B cell (primary cell): ENCODE results near the gene RAP2C. TPM values are rescaled to one million over a fixed set of nuclear protein-coding genes. Genes with fewer than 3 reads are reported as not detected.

ENCODE experiments used
- ATAC-seq: fragments of 200-7000 bp; cut with Tn5 transposase; one replicate; pipeline ENCODE4 v1.10.0; 2021; ENCODE audit warnings: low read depth, mild to moderate bottlenecking, moderate number of reproducible peaks, moderate library complexity
- CTCF ChIA-PET: fragments of 350-600 bp; sonication (Branson Sonifier 250); formaldehyde crosslinking; loops from one replicate; lab custom pipeline; 2021; ENCODE audit warnings: antibody characterized with exemption, inconsistent platforms; lab: Charles Lee
- POLR2A ChIA-PET: fragments of 350-600 bp; sonication (Branson Sonifier 250); formaldehyde crosslinking; loops from one replicate; lab custom pipeline; 2021; ENCODE audit warnings: antibody characterized with exemption; lab: Charles Lee
- DNase-seq: peaks from one replicate; pipeline ENCODE4 v3.0.0; 2013
- H2AFZ ChIP-seq: 2 replicates; pipeline ENCODE4 v1.6.1; 2012; ENCODE audit warnings: mild to moderate bottlenecking, low read depth, low read length; ENCODE audit not compliant: insufficient read depth, poor library complexity, severe bottlenecking
- H3K27ac ChIP-seq, 2 donors: 1 replicate in 1 of 2; 2 replicates in 1 of 2; pipeline ENCODE4 v1.5.1; 2012 to 2013; ENCODE audit warnings: low read length in 2 of 2, mild to moderate bottlenecking in 2 of 2, moderate library complexity in 1 of 2
- H3K27me3 ChIP-seq, 4 experiments: fragments of 200-600 bp in 1 of 4; sonication (generic) in 1 of 4; replicated peaks in 1 of 4; 1 replicate in 2 of 4; 2 replicates in 2 of 4; pipeline versions ENCODE4 v1.6.1 to v1.7.0; 2013 to 2016; ENCODE audit warnings: low read length in 3 of 4, mild to moderate bottlenecking in 2 of 4, mixed read lengths in 1 of 4, moderate library complexity in 1 of 4; ENCODE audit not compliant: insufficient read depth in 4 of 4, control insufficient read depth in 3 of 4; ENCODE audit errors: control extremely low read depth in 1 of 4
- H3K36me3 ChIP-seq, 2 experiments: replicated peaks in 1 of 2; 1 replicate in 1 of 2; 2 replicates in 1 of 2; pipeline versions ENCODE4 v1.6.1 to v1.7.1; 2013; ENCODE audit warnings: low read length in 1 of 2; ENCODE audit not compliant: insufficient read depth in 2 of 2, control insufficient read depth in 1 of 2; ENCODE audit errors: control extremely low read depth in 1 of 2, extremely low read depth in 1 of 2
- H3K4me1 ChIP-seq, 2 donors: fragments of 200-600 bp in 1 of 2; sonication (generic) in 1 of 2; 1 replicate in 1 of 2; 2 replicates in 1 of 2; pipeline versions ENCODE4 v1.5.1 to v1.6.1; 2013 to 2017; ENCODE audit warnings: low read length in 2 of 2; ENCODE audit not compliant: control insufficient read depth in 2 of 2, insufficient read depth in 2 of 2
- H3K4me2 ChIP-seq: replicated peaks from 2 replicates; pipeline ENCODE3; 2012; ENCODE audit warnings: mild to moderate bottlenecking, low read depth, low read length; ENCODE audit not compliant: poor library complexity, severe bottlenecking
- H3K4me3 ChIP-seq, 5 experiments: fragments of 200-600 bp in 1 of 5; sonication (generic) in 1 of 5; 1 replicate in 3 of 5; 2 replicates in 2 of 5; pipeline versions ENCODE4 v1.5.1 to v1.7.0; 2011 to 2016; ENCODE audit warnings: low read length in 4 of 5, mild to moderate bottlenecking in 4 of 5, low read depth in 2 of 5, control low read depth in 1 of 5, moderate library complexity in 1 of 5; ENCODE audit not compliant: insufficient read depth in 1 of 5; ENCODE audit errors: control extremely low read depth in 1 of 5, extremely low read depth in 1 of 5
- H3K79me2 ChIP-seq: fragments of 200-600 bp; sonication (generic); one replicate; pipeline ENCODE4 v1.6.0; 2016; ENCODE audit warnings: low read length; ENCODE audit not compliant: control insufficient read depth, insufficient read depth
- H3K9ac ChIP-seq: fragments of 200-600 bp; sonication (generic); 2 replicates; pipeline ENCODE4 v1.6.1; 2017; ENCODE audit warnings: mild to moderate bottlenecking, low read length, moderate library complexity
- H3K9me3 ChIP-seq, 3 donors: one replicate each; pipeline versions ENCODE4 v1.6.1 to v1.7.1; 2013; ENCODE audit warnings: low read length in 2 of 3; ENCODE audit not compliant: control insufficient read depth in 2 of 3, insufficient read depth in 1 of 3; ENCODE audit errors: control extremely low read depth in 1 of 3
- H4K20me1 ChIP-seq: 2 replicates; pipeline ENCODE4 v1.6.0; 2012; ENCODE audit warnings: mild to moderate bottlenecking, low read length; ENCODE audit not compliant: insufficient read depth, control insufficient read depth, poor library complexity, severe bottlenecking
- H3K27ac Mint-ChIP-seq: one replicate; pipeline ENCODE4 v1.8.0; 2021; ENCODE audit warnings: mixed read lengths
- H3K27me3 Mint-ChIP-seq: one replicate; pipeline ENCODE4 v1.8.0; 2021; ENCODE audit warnings: mixed read lengths
- H3K4me1 Mint-ChIP-seq: one replicate; pipeline ENCODE4 v1.8.0; 2021; ENCODE audit warnings: mixed read lengths
- H3K4me3 Mint-ChIP-seq: one replicate; pipeline ENCODE4 v1.8.0; 2021; ENCODE audit warnings: mixed read lengths
- H3K9me3 Mint-ChIP-seq: one replicate; pipeline ENCODE4 v1.8.0; 2022; ENCODE audit warnings: mixed read lengths; ENCODE audit not compliant: insufficient read depth
- EZH2 ChIP-seq: IDR thresholded peaks from 2 replicates; pipeline ENCODE4 v1.6.1; 2012; ENCODE audit warnings: borderline replicate concordance, low read depth, mild to moderate bottlenecking, moderate library complexity, low read length; ENCODE audit not compliant: insufficient read depth, poor library complexity, severe bottlenecking
- WGBS: methylation state at CpG from one replicate; pipeline ENCODE4 v1.1.5; 2013; ENCODE audit warnings: missing lambda C conversion rate; ENCODE audit not compliant: insufficient coverage; 5-methylcytosine and 5-hydroxymethylcytosine counted together
- intact Hi-C: fragments of 100-400 bp; cut with micrococcal nuclease; formaldehyde crosslinking; loops from one replicate; pipeline ENCODE4 v1.10.0; 2022
- polyA plus RNA-seq: library from polyadenylated mRNA; depleted of rRNA; stranded (reverse); fragments of >200 nt; gene quantifications from 2 replicates; pipeline ENCODE4 v1.2.3, GENCODE V29; 2012
- total RNA-seq, 2 donors: library from RNA; stranded (reverse); fragments of 120-200 nt in 1 of 2; gene quantifications; 1 replicate in 1 of 2; 2 replicates in 1 of 2; pipeline versions ENCODE4 v1.2.3 to v1.2.4, GENCODE V29; 2013 to 2022
- TF ChIP-seq, protein P1 (sequence below): fragments of 200-600 bp; IDR thresholded peaks from one replicate; pipeline ENCODE4 v1.8.0; 2022; ENCODE audit warnings: antibody characterized with exemption, mild to moderate bottlenecking

The RAP2C gene
- total and polyA plus RNA-seq, 2 donors (not counting 1 experiment from before 2014, with no cell fraction given): 23.2 to 46.0 TPM

DNA sequence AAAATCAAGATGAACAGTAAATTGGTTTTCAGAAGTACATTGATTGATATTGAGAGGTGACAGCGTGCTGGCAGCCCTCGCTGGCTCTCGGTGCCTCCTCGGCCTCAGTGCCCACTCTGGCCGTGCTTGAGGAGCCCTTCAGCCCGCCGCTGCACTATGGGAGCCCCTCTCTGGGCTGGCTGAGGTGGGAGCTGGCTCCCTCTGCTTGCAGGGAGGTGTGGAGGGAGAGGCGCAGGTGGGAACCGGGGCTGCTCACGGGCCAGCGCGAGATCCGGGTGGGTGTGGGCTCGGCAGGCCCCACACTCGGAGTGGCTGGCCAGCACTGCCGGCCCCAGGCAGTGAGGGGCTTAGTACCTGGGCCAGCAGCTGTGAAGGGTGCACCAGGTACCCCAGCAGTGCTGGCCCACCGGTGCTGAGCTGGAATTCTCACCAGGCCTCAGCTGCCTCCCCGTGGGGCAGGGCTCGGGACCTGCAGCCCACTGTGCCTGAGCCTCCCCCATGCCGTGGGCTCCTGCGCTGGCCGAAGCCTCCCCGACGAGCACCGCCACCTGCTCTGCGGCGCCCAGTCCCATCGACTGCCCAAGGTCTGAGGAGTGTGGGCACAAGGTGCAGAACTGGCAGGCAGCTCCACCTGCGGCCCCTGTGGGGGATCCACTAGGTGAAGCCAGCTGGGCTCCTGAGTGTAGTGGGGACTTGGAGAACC lies 25.2 kb downstream of the RAP2C start:
- CTCF ChIA-PET: no interaction called here
- ATAC-seq: no peak

DNA sequence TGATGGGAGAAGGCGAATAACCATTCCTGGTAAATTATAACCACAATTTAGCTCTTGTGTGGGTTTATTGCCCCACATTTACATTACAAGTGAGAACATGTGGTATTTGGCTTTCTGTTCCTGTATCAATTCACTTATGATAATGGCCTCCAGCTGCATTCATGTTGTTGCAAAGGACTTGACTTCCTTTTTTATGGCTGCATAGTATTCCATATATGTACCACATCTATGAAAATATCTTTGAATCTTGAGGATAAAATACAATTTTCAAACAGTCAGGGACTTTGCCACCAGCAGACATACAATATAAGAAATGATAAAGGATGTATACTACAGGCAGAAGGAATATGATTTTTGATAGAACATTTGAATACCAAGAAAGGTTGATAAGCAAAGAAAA lies 27.3 kb downstream of the RAP2C start:
- POLR2A ChIA-PET: no interaction called here
- peaks cover 0 to 8% (median 2%) of the 10 kb centered on the region in 3 donors for H3K9me3 ChIP-seq
- H4K20me1 ChIP-seq: no peaks in the 10 kb centered on the region
- H3K27ac Mint-ChIP-seq: no peak overlapping the region
- DNase-seq (no peak), ATAC-seq (no peak)
- no peaks in the 10 kb centered on the region for H3K79me2 ChIP-seq
- no peak overlapping the region for H3K4me3 ChIP-seq
- CTCF ChIA-PET: no interaction called here
- no peaks in the 10 kb centered on the region for H3K27me3 ChIP-seq
- TF ChIP-seq, protein P1, sequence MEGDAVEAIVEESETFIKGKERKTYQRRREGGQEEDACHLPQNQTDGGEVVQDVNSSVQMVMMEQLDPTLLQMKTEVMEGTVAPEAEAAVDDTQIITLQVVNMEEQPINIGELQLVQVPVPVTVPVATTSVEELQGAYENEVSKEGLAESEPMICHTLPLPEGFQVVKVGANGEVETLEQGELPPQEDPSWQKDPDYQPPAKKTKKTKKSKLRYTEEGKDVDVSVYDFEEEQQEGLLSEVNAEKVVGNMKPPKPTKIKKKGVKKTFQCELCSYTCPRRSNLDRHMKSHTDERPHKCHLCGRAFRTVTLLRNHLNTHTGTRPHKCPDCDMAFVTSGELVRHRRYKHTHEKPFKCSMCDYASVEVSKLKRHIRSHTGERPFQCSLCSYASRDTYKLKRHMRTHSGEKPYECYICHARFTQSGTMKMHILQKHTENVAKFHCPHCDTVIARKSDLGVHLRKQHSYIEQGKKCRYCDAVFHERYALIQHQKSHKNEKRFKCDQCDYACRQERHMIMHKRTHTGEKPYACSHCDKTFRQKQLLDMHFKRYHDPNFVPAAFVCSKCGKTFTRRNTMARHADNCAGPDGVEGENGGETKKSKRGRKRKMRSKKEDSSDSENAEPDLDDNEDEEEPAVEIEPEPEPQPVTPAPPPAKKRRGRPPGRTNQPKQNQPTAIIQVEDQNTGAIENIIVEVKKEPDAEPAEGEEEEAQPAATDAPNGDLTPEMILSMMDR: no peak
- TF ChIP-seq EZH2: no peak
- H3K4me2 ChIP-seq: no peak overlapping the region
- no peaks in the 10 kb centered on the region for H3K27me3 Mint-ChIP-seq
- intact Hi-C loops: no loop called here
- no CpG with 5 or more reads among the region's 1 CpG for WGBS
- peaks cover 3% of the 10 kb centered on the region for H3K9me3 Mint-ChIP-seq
- H3K4me3 Mint-ChIP-seq: no peak overlapping the region
- no peaks in the 10 kb centered on the region for H3K4me1 Mint-ChIP-seq
- no peak overlapping the region for H3K9ac ChIP-seq
- no peak overlapping the region for H3K27ac ChIP-seq
- H3K4me1 ChIP-seq: no peaks in the 10 kb centered on the region
- H3K36me3 ChIP-seq: no peaks in the 10 kb centered on the region
- no peak overlapping the region for H2AFZ ChIP-seq

More for the DNA sequence above, 25.2 kb downstream of the RAP2C start:
- Mint-ChIP-seq H3K27ac (no peak overlapping the region), H3K27me3 (no peaks in the 10 kb centered on the region), H3K4me1 (no peaks in the 10 kb centered on the region), H3K9me3 (peaks cover 3% of the 10 kb centered on the region), H3K4me3 (no peak overlapping the region)
- no peak overlapping the region for H3K4me2 ChIP-seq
- no peak overlapping the region for H3K4me3 ChIP-seq
- intact Hi-C loops: no loop called here
- POLR2A ChIA-PET: no interaction called here
- WGBS: 97% methylated on average over 10 of the region's 29 CpGs
- no peaks in the 10 kb centered on the region for H4K20me1 ChIP-seq
- no peak for DNase-seq
- peaks cover 0 to 8% (median 2%) of the 10 kb centered on the region in 3 donors for H3K9me3 ChIP-seq
- no peak overlapping the region for H3K27ac ChIP-seq
- H3K27me3 ChIP-seq: no peaks in the 10 kb centered on the region
- TF ChIP-seq, protein P1: no peak
- TF ChIP-seq EZH2: no peak
- H2AFZ ChIP-seq: no peak overlapping the region
- H3K36me3 ChIP-seq: no peaks in the 10 kb centered on the region
- H3K4me1 ChIP-seq: no peaks in the 10 kb centered on the region
- no peak overlapping the region for H3K9ac ChIP-seq
- H3K79me2 ChIP-seq: no peaks in the 10 kb centered on the region
